OCI-LY3 (cell line): ENCODE measurements around the gene ZC3H18.

Experiments used
- CTCF ChIP-seq: fragments of 200-600, 300-600 bp; sonication (generic); IDR thresholded peaks from 2 replicates; pipeline ENCODE4 v1.5.1; 2014; ENCODE audit warnings: antibody characterized with exemption, low read length, low read depth
- EZH2phosphoT487 ChIP-seq: fragments of 200-600 bp; shearing (Covaris generic); IDR thresholded peaks from 2 replicates; pipeline ENCODE4 v1.6.1; 2018; ENCODE audit warnings: antibody characterized with exemption, mixed run types, low read depth

- no peak for TF ChIP-seq CTCF
- no peak for TF ChIP-seq EZH2phosphoT487
Measured at GRCh38 chr16:88543230-88543813, 26.9 kb upstream of the ZC3H18 start.
